Activated CD8-positive, alpha-beta T cell treated with anti-CD3 and anti-CD28 coated beads, Interleukin-2, amount 10 ng/mL, durations not matched to agents 7 days and 5 days (primary cell): Measurements from ENCODE around the gene IFNAR2. TPM values are rescaled to one million over a fixed set of nuclear protein-coding genes. Genes with fewer than 3 reads are reported as not detected.

ENCODE experiments used
- ATAC-seq: fragments of 150-1000 bp; cut with Tn5 transposase; one replicate; pipeline ENCODE4 v1.10.0; 2021; ENCODE audit warnings: moderate library complexity
- CTCF ChIA-PET: fragments of 350-600 bp; sonication (Branson Sonifier 250); formaldehyde crosslinking; loops from one replicate; lab custom pipeline; 2021; ENCODE audit warnings: antibody characterized with exemption; lab: Charles Lee
- POLR2A ChIA-PET: fragments of 350-600 bp; sonication (Branson Sonifier 250); formaldehyde crosslinking; loops from one replicate; lab custom pipeline; 2021; ENCODE audit warnings: antibody characterized with exemption; lab: Charles Lee
- DNase-seq: peaks from one replicate; pipeline ENCODE4 v3.0.0-alpha.2; 2020
- H3K27ac Mint-ChIP-seq: one replicate; pipeline ENCODE4 v1.8.0; 2021; ENCODE audit warnings: mild to moderate bottlenecking, mixed read lengths
- H3K27me3 Mint-ChIP-seq: one replicate; pipeline ENCODE4 v1.8.0; 2021; ENCODE audit warnings: low read depth, mixed read lengths
- H3K36me3 Mint-ChIP-seq: one replicate; pipeline ENCODE4 v1.8.0; 2021; ENCODE audit warnings: low read depth, mixed read lengths
- H3K4me1 Mint-ChIP-seq: one replicate; pipeline ENCODE4 v1.8.0; 2021; ENCODE audit warnings: low read depth, mixed read lengths
- H3K4me3 Mint-ChIP-seq: one replicate; pipeline ENCODE4 v1.8.0; 2021; ENCODE audit warnings: mild to moderate bottlenecking, mixed read lengths
- H3K9me3 Mint-ChIP-seq: one replicate; pipeline ENCODE4 v1.8.0; 2022; ENCODE audit warnings: mixed read lengths; ENCODE audit not compliant: insufficient read depth
- total RNA-seq, 2 experiments: library from RNA; stranded (reverse); gene quantifications; one replicate each; pipeline ENCODE4 v1.2.3, GENCODE V29; 2021

The IFNAR2 gene
- 10 to 100 TPM; 54.6 to 62.4 TPM for total RNA-seq

DNA sequence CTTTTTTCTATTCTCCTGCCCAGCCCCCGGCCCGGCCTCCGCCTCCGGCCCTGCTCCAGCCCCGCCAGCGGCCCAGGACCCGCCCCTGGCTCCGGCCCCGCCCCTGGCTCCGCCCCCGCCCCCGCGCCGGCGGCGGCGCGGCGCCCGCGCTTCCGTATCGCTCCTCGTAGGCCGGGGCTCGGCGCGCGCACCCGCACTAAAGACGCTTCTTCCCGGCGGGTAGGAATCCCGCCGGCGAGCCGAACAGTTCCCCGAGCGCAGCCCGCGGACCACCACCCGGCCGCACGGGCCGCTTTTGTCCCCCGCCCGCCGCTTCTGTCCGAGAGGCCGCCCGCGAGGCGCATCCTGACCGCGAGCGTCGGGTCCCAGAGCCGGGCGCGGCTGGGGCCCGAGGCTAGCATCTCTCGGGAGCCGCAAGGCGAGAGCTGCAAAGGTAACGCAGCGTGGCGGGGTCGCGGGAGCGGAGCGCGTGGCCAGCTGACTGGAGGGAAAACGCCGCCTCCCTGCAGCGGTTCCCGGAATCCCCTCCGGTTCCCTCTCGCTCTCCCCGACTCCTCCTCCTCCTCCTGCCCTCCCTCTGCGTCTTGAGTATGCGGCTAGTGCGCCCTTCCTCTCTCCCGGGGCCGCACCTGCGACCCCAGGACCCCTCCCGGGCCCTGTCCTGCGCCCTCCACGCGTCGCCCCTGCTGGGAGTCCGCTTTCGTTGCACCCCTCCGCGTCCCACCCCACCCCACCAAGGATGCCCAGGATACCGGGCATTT, at the start of gene IFNAR2:
Gene IFNAR2 (plus strand): TSS at position 155 of the 761 bp plus-strand sequence. CDS start 11,985 bp downstream, outside the sequence.
- H3K36me3 Mint-ChIP-seq = peaks cover 36% of the 10 kb centered on the region
- DNase-seq = peak; percentile 74
- ChIA-PET POLR2A (interaction anchor here (0.6 to 2.5 kb wide), 2 partner anchors 9 to 159 kb away, joined by 3 to 8 read pairs; no protein-coding TSS in a partner anchor), CTCF (interaction anchor here (1.9 to 2.8 kb wide), 2 partner anchors 11 to 30 kb away, joined by 4 to 7 read pairs; no protein-coding TSS in a partner anchor)
- peaks cover 2% of the 10 kb centered on the region for H3K27me3 Mint-ChIP-seq
- H3K9me3 Mint-ChIP-seq = no peaks in the 10 kb centered on the region
- peaks cover 46% of the 10 kb centered on the region for H3K4me1 Mint-ChIP-seq
- peak within 1 kb of the TSS; percentile 79 for H3K4me3 Mint-ChIP-seq
- H3K27ac Mint-ChIP-seq = peak within 1 kb of the TSS; percentile 78
- ATAC-seq = peak; percentile 85

DNA sequence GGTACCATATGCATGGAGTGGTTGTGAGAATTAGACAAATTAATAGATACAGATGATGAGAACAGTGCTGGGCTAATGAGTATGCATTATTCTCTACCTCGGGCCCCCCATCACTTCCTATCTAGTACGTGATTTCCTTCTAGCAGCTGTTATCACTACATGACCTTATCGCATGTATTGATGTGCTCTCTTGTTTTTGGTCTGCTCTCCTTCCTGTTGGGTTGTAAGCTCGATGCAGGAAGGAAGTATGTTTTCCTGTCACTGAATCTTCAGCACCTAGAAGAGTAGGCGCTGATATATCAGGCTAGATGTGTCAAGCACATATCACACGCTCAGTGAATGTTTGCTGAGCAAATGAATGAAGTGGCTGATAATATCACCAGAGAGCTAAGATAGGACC, 43.9 kb upstream of the IFNAR2 start:
- Mint-ChIP-seq H3K36me3 (peaks cover 8% of the 10 kb centered on the region), H3K27me3 (peaks cover 22% of the 10 kb centered on the region), H3K9me3 (no peaks in the 10 kb centered on the region), H3K4me3 (peak overlapping the region; percentile 32), H3K4me1 (peaks cover 27% of the 10 kb centered on the region), H3K27ac (peak overlapping the region; percentile 84)
- ChIA-PET POLR2A (no interaction called here), CTCF (interaction anchor here (0.6 to 2.4 kb wide), 11 partner anchors 8 to 421 kb away, joined by 3 to 23 read pairs (median 3); no protein-coding TSS in a partner anchor)
- DNase-seq (peak; percentile 47), ATAC-seq (peak; percentile 87)

DNA sequence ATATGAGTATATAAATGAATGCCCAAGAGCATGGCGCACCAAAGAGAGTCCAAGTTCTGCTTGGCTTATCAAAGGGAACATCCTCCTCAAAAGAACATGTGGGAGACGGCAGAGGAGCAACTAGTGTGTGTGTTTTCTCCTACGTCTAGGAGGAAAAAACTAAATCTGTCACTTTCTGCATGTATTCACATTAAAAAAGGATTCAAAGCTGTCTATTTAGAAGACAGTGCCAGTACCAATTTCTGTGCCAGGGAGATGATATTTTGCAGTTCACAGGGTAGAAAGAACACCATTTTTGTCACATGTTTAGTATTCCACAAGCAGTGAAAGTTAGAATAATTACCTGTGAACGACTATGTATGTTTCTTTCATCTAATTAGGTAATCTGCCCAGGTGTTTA, 42.5 kb upstream of the IFNAR2 start:
- Mint-ChIP-seq H3K27me3 (peaks cover 24% of the 10 kb centered on the region), H3K36me3 (peaks cover 8% of the 10 kb centered on the region), H3K4me3 (no peak overlapping the region), H3K9me3 (peaks cover 9% of the 10 kb centered on the region), H3K4me1 (peaks cover 27% of the 10 kb centered on the region), H3K27ac (no peak overlapping the region)
- POLR2A ChIA-PET = no interaction called here
- ATAC-seq (no peak), DNase-seq (no peak)
- CTCF ChIA-PET = interaction anchor here (0.5 to 2.4 kb wide), 5 partner anchors 10 to 534 kb away, joined by 3 to 23 read pairs (median 3); no protein-coding TSS in a partner anchor

DNA sequence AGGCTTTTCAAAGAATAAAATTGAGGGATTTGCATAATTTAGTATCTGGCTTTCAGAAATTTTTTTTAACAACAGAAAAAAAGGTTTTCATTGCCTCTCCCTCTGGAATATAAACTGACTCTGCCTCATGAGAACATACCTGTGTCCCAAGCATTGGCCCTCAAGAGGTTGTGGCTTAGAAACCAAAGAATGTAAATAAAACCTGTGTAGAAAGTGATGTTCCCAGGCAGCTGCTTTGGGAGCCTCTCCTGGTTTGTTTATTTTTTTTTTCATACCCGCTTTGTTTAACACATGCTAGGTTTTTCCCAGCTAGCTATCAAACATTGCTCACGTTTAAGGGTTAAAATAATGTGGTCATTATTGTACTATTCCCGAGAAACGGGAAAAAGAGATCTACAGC, 40.5 kb upstream of the IFNAR2 start:
- POLR2A ChIA-PET = interaction anchor here (0.8 kb wide), 1 partner anchor 136 kb away, joined by 3 read pairs; the partner anchor contains the start of gene IFNAR1
- no peak overlapping the region for H3K4me3 Mint-ChIP-seq
- H3K27ac Mint-ChIP-seq = no peak overlapping the region
- CTCF ChIA-PET = interaction anchor here (0.9 kb wide), 1 partner anchor 247 kb away, joined by 3 read pairs; no protein-coding TSS in a partner anchor
- DNase-seq (no peak), ATAC-seq (no peak)
- peaks cover 27% of the 10 kb centered on the region for H3K4me1 Mint-ChIP-seq
- H3K27me3 Mint-ChIP-seq = peaks cover 24% of the 10 kb centered on the region
- H3K36me3 Mint-ChIP-seq = peaks cover 8% of the 10 kb centered on the region
- peaks cover 9% of the 10 kb centered on the region for H3K9me3 Mint-ChIP-seq

DNA sequence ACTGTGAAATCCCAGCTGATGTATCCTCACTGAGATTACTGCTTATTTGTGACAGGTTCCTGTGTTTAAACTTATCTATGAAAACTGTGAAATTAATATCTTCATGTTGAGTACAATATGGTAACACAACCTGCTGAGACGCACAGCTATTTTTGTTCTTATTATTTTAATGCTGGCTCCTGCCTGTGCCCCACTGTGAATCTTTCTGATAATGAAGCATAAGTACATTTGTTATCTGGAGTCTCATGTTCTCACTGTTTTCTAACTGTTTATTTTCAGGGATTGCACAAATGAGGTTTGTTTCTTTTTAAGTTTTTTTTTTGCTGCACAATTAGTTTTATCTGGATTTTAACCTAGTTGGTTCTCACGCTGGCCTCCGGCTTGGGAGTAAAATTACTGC, 39.9 kb upstream of the IFNAR2 start:
- no peak overlapping the region for H3K27ac Mint-ChIP-seq

DNA sequence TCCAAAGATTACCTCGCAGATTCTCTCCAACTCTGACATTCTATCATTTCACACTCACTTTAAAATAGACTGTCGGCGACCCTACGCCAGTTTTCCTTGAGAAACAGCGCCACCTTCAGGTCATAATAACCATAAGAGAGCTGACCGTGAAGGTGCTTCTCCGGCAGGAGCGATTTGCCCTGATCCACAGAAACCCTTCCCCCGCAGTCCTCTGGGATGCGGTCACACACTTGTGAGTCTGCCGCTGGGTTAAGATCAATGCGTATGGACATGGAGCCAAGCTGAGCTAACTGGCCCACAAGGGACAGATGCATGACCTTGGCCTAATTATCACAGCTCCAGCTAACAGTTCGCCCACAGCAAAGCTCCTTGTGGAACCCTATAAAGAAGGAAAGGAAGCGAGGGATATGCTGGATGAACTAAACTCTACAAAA, 32.8 kb upstream of the IFNAR2 start:
- peaks cover 2% of the 10 kb centered on the region for H3K9me3 Mint-ChIP-seq
- peaks cover 8% of the 10 kb centered on the region for H3K27me3 Mint-ChIP-seq
- DNase-seq (peak; percentile 71), ATAC-seq (peak; percentile 54)
- H3K4me3 Mint-ChIP-seq = no peak overlapping the region
- H3K27ac Mint-ChIP-seq = no peak overlapping the region
- POLR2A ChIA-PET = interaction anchor here (1.0 to 1.6 kb wide), 2 partner anchors 165 to 365 kb away, joined by 4 to 6 read pairs; no protein-coding TSS in a partner anchor
- peaks cover 12% of the 10 kb centered on the region for H3K4me1 Mint-ChIP-seq
- H3K36me3 Mint-ChIP-seq = no peaks in the 10 kb centered on the region
- CTCF ChIA-PET = interaction anchor here (0.7 to 4.1 kb wide), 104 partner anchors 9 to 545 kb away, joined by 3 to 65 read pairs (median 4); partner anchors contain the start of genes IFNAR1, IL10RB and TMEM50B

More for the DNA sequence above, 39.9 kb upstream of the IFNAR2 start:
- DNase-seq = no peak
- ChIA-PET CTCF (interaction anchor here (0.9 to 1.2 kb wide), 2 partner anchors 9 to 247 kb away, joined by 3 read pairs; no protein-coding TSS in a partner anchor), POLR2A (interaction anchor here (0.8 kb wide), 1 partner anchor 135 kb away, joined by 3 read pairs; the partner anchor contains the start of gene IFNAR1)
- Mint-ChIP-seq H3K36me3 (peaks cover 8% of the 10 kb centered on the region), H3K9me3 (peaks cover 9% of the 10 kb centered on the region), H3K4me1 (peaks cover 26% of the 10 kb centered on the region), H3K4me3 (no peak overlapping the region), H3K27me3 (peaks cover 24% of the 10 kb centered on the region)
- ATAC-seq = no peak

DNA sequence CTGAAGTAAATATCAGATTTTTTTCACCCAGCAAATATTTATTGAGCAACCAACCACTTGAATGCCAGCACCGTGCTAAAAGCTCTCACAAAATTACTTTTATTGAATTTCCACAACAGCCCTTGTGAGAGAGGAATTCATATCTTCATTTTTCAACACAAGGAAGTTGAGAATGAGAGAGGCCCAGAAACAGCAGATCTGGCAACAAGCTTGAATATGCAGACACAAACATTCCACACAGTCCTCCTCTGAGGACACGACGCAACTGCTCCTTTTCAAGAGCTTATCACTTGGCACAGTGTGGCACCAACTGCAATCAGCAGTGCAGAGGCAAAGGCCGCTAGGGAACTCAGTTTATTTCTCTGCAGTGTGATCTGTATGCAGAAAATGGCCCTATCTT, 32.2 kb upstream of the IFNAR2 start:
- Mint-ChIP-seq H3K4me3 (no peak overlapping the region), H3K36me3 (no peaks in the 10 kb centered on the region), H3K9me3 (no peaks in the 10 kb centered on the region), H3K4me1 (peaks cover 15% of the 10 kb centered on the region), H3K27ac (no peak overlapping the region), H3K27me3 (peaks cover 8% of the 10 kb centered on the region)
- ATAC-seq = no peak
- peak; percentile 18 for DNase-seq
- ChIA-PET CTCF (interaction anchor here (0.7 to 4.1 kb wide), 104 partner anchors 10 to 546 kb away, joined by 3 to 65 read pairs (median 4); partner anchors contain the start of genes IFNAR1, IL10RB and TMEM50B), POLR2A (interaction anchor here (1.0 to 1.6 kb wide), 2 partner anchors 164 to 365 kb away, joined by 4 to 6 read pairs; no protein-coding TSS in a partner anchor)

DNA sequence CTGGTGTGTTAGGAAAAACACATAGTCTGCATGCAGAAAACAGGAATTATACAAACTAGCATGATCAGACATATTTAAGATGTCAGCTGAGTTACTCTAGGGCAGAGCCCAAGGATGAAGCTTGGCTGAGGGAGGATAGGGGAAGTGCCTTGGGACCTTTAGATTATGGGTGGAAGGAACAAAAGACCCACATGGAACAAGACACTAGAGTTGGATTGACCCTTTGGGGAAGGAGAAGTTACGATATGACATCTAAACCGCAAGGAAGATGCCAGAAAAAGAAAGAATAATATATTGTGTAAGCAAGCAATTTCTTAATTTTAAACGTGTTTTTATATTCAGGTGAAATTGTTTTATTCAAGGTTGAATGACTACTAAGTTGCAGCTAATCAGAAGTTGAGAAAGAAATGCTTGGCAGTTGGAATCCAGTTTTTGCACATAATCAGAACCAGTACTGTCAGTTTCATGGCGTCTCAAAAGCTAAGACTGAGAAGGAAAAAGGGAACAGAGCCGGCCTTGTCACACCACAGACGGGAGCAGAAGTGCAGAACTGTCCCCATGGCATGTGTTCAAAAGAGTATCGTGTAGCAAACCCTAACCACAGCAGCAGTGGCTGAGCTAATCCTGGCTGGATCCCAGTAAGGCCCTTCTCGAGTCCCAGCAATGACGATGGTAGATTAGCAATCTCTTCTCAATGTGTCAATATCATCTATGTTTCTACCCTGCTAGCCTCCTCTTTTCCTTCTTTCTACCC, 31.2 kb upstream of the IFNAR2 start:
- no peak overlapping the region for H3K27ac Mint-ChIP-seq
- CTCF ChIA-PET = interaction anchor here (0.7 to 4.1 kb wide), 15 partner anchors 8 to 365 kb away, joined by 3 to 65 read pairs (median 14); partner anchors contain the start of genes IFNAR1 and IL10RB
- POLR2A ChIA-PET = interaction anchor here (1.6 kb wide), 1 partner anchor 163 kb away, joined by 6 read pairs; no protein-coding TSS in a partner anchor

DNA sequence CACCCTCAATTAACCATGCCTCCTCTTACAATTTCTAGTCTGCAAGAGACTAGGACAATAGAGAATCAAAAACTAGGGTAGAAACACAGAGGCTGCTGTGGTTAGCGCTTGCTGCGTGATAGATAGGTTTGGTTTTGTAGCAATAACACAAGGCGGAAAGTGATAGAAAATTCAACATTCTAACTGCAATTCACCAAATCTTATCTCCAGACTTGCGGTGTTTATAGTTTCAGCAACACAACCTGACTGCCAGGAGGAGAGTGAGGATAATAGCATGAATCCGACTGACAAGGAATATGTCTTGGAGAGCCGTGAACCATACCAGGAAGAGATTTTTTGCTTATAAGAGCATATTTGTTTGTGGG, 30.7 kb upstream of the IFNAR2 start:
- H3K4me1 Mint-ChIP-seq = peaks cover 31% of the 10 kb centered on the region
- POLR2A ChIA-PET = no interaction called here
- H3K9me3 Mint-ChIP-seq = no peaks in the 10 kb centered on the region
- peaks cover 8% of the 10 kb centered on the region for H3K27me3 Mint-ChIP-seq
- DNase-seq = peak; percentile 10
- H3K27ac Mint-ChIP-seq = no peak overlapping the region
- H3K4me3 Mint-ChIP-seq = no peak overlapping the region
- ATAC-seq = no peak
- no peaks in the 10 kb centered on the region for H3K36me3 Mint-ChIP-seq
- CTCF ChIA-PET = interaction anchor here (1.1 to 4.1 kb wide), 9 partner anchors 9 to 248 kb away, joined by 3 to 65 read pairs (median 18); partner anchors contain the start of gene IFNAR1

More for the DNA sequence above, 31.2 kb upstream of the IFNAR2 start:
- H3K4me3 Mint-ChIP-seq = no peak overlapping the region
- H3K9me3 Mint-ChIP-seq = no peaks in the 10 kb centered on the region
- no peak for ATAC-seq
- H3K27me3 Mint-ChIP-seq = peaks cover 8% of the 10 kb centered on the region
- H3K4me1 Mint-ChIP-seq = peaks cover 25% of the 10 kb centered on the region
- no peak for DNase-seq
- H3K36me3 Mint-ChIP-seq = no peaks in the 10 kb centered on the region

DNA sequence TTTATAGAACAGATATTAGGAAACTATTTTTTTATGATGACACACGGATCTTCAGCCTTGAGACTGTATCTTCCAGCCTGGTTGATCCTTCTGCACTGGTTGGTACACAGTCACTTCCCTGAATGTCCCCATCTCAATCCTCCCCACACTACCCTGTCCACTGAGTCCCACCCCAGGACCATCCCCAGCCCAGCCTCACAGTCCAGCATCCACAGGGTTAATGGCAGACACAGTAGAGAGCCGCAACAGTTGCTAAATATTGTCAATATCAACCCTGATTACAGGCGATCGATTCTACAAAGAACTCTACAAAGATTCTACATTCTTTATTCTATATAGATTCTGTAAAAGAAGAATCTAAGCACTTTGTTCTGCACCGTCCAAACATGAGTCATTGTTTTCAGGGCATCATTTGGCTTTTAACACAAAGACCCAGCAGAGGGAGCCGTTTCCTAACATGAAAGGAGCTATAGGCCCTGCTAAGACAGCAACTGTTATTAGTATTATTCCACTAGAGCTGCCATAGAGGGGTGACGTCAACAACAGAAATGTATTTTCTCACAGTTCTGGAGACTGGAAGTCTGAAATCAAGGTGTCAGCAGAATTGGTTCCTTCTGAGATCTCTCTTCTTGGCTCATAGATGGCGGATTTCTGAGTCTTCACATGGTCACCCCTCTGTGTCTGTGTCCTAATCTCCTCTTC, 30.1 kb upstream of the IFNAR2 start:
- H3K27ac Mint-ChIP-seq = no peak overlapping the region
- DNase-seq = peak; percentile 90
- H3K9me3 Mint-ChIP-seq = no peaks in the 10 kb centered on the region
- POLR2A ChIA-PET = interaction anchor here (1.0 kb wide), 1 partner anchor 67 kb away, joined by 5 read pairs; the partner anchor contains the start of gene IL10RB
- H3K27me3 Mint-ChIP-seq = peaks cover 8% of the 10 kb centered on the region
- ATAC-seq = peak; percentile 88
- H3K4me1 Mint-ChIP-seq = peaks cover 35% of the 10 kb centered on the region
- H3K4me3 Mint-ChIP-seq = no peak overlapping the region
- H3K36me3 Mint-ChIP-seq = no peaks in the 10 kb centered on the region
- CTCF ChIA-PET = interaction anchor here (0.6 to 1.6 kb wide), 37 partner anchors 9 to 406 kb away, joined by 3 to 27 read pairs (median 4); partner anchors contain the start of genes IFNAR1, IFNAR2 and IL10RB
